Testis (tissue), 3 donors: ENCODE results near the gene CHCHD3. TPM values are rescaled to one million over a fixed set of nuclear protein-coding genes. Genes with fewer than 3 reads are reported as not detected.
"Not testable (repeated sequence)": the region's sequence is repeated elsewhere in the genome, so short reads cannot be mapped to it uniquely, and the experiment has no call there.

Source experiments
- DNase-seq: peaks from one replicate; pipeline ENCODE4 v3.0.0-alpha.2; 2019
- H3K27ac ChIP-seq, 2 donors: fragments of 200-600 bp; sonication (generic); one replicate each; pipeline ENCODE4 v1.5.1; 2019
- H3K27me3 ChIP-seq: fragments of 200-600 bp; sonication (generic); one replicate; pipeline ENCODE4 v1.5.1; 2019
- H3K36me3 ChIP-seq: fragments of 200-600 bp; sonication (generic); one replicate; pipeline ENCODE4 v1.5.1; 2017; ENCODE audit warnings: low read depth; ENCODE audit errors: missing control alignments
- H3K4me1 ChIP-seq: fragments of 200-600 bp; sonication (generic); one replicate; pipeline ENCODE4 v1.5.1; 2019
- H3K4me3 ChIP-seq, 2 donors: fragments of 200-600 bp; sonication (generic); one replicate each; pipeline ENCODE4 v1.5.1; 2017 to 2019
- H3K9me3 ChIP-seq: fragments of 200-600 bp; sonication (generic); one replicate; pipeline ENCODE4 v1.5.1; 2017
- POLR2A ChIP-seq: fragments of 450-650 bp; IDR thresholded peaks from one replicate; pipeline ENCODE4 v1.6.1; 2017; ENCODE audit warnings: antibody characterized with exemption, mild to moderate bottlenecking, moderate library complexity
- WGBS, 2 donors: methylation state at CpG; one replicate each; pipeline ENCODE4 v1.1.5; 2018; 5-methylcytosine and 5-hydroxymethylcytosine counted together
- intact Hi-C: fragments of 100-400 bp; cut with DNase I; formaldehyde crosslinking; loops from one replicate; pipeline ENCODE4 v1.15.1; 2023; ENCODE audit warnings: low total_unique reads
- polyA plus RNA-seq: library from polyadenylated mRNA; stranded (reverse); fragments of 350-450 nt; fragmentation: Illumina TruSeq; extraction: RNeasy Lipid Tissue Mini Kit (QIAGEN cat#74804); gene quantifications from one replicate; pipeline ENCODE4 v1.2.3, GENCODE V29; 2014; ENCODE audit warnings: low read depth, low replicate concordance; ENCODE audit not compliant: insufficient read depth
- total RNA-seq, 2 donors: library from RNA; depleted of rRNA; stranded (reverse); fragments of >200 nt; gene quantifications; one replicate each; pipeline ENCODE4 v1.2.3, GENCODE V29; 2016
- TF ChIP-seq, protein P1 (sequence below), 3 experiments: fragments of 450-650 bp in 2 of 3; fragments of 200-600 bp in 1 of 3; sonication (generic) in 1 of 3; IDR thresholded peaks; one replicate each; pipeline ENCODE4 v1.5.1; 2016 to 2019; ENCODE audit warnings: antibody characterized with exemption in 3 of 3, mild to moderate bottlenecking in 2 of 3, moderate library complexity in 1 of 3

The CHCHD3 gene
- total and polyA plus RNA-seq, 3 donors from 2014 or later: 44.0 to 53.0 (median 47.9) TPM

DNA sequence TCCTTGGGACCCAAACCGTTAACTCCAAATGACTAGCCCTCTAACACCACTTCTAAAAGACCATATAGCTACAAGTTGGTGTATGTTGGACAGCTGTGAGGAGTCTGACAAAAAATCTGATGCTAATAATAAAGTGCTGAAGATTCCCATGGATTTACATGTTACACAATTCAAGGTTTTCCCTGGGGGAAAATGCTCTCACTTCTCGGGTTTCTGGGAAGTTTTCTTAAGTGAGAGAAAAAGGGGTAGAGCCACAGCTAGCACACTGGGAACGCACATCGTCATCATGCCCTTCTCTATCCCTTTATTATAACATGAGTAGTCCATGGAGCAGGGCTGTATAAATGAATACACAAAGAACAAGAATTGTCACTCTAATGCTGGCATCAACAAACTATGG, 162.1 kb downstream of the CHCHD3 start:
- no peak for DNase-seq
- no peak for TF ChIP-seq POLR2A
- TF ChIP-seq, protein P1, sequence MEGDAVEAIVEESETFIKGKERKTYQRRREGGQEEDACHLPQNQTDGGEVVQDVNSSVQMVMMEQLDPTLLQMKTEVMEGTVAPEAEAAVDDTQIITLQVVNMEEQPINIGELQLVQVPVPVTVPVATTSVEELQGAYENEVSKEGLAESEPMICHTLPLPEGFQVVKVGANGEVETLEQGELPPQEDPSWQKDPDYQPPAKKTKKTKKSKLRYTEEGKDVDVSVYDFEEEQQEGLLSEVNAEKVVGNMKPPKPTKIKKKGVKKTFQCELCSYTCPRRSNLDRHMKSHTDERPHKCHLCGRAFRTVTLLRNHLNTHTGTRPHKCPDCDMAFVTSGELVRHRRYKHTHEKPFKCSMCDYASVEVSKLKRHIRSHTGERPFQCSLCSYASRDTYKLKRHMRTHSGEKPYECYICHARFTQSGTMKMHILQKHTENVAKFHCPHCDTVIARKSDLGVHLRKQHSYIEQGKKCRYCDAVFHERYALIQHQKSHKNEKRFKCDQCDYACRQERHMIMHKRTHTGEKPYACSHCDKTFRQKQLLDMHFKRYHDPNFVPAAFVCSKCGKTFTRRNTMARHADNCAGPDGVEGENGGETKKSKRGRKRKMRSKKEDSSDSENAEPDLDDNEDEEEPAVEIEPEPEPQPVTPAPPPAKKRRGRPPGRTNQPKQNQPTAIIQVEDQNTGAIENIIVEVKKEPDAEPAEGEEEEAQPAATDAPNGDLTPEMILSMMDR (IDR thresholded peaks at IDR 0.05): no peak
- no peak overlapping the region for H3K27ac ChIP-seq
- no peaks in the 10 kb centered on the region for H3K4me1 ChIP-seq
- no peaks in the 10 kb centered on the region for H3K36me3 ChIP-seq
- 88 to 94% methylated on average over 4 of the region's 4 CpGs for WGBS, 2 donors
- no peak overlapping the region for H3K4me3 ChIP-seq
- intact Hi-C loops: no loop called here
- no peaks in the 10 kb centered on the region for H3K27me3 ChIP-seq
- H3K9me3 ChIP-seq: no peaks in the 10 kb centered on the region

DNA sequence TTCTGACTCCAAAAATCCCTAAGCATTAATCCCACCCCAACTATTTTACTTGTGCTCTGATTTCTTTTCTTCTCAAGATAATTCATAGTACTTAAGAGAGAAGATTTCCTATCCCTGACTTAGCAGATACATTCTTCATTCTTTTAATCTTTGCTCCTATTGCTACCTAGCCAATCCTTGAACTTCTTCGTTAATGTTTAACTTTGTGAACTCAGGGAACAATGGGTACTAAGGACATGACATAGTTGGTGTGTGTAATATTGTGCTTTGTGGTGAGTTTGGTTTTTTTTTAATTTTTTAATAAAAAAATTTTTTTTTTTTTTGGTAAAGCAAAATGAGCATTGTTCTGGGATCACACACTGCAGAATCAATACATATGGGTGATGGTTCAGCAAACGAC, 166.2 kb downstream of the CHCHD3 start:
- no peak for DNase-seq
- no peaks in the 10 kb centered on the region for H3K9me3 ChIP-seq
- 60 to 66% methylated on average over 2 of the region's 2 CpGs for WGBS, 2 donors
- TF ChIP-seq, protein P1 (IDR thresholded peaks at IDR 0.05): no peak
- no peak for TF ChIP-seq POLR2A
- H3K4me3 ChIP-seq: no peak overlapping the region
- intact Hi-C loops: no loop called here
- H3K4me1 ChIP-seq: no peaks in the 10 kb centered on the region
- no peaks in the 10 kb centered on the region for H3K27me3 ChIP-seq
- no peaks in the 10 kb centered on the region for H3K36me3 ChIP-seq
- H3K27ac ChIP-seq: no peak overlapping the region

DNA sequence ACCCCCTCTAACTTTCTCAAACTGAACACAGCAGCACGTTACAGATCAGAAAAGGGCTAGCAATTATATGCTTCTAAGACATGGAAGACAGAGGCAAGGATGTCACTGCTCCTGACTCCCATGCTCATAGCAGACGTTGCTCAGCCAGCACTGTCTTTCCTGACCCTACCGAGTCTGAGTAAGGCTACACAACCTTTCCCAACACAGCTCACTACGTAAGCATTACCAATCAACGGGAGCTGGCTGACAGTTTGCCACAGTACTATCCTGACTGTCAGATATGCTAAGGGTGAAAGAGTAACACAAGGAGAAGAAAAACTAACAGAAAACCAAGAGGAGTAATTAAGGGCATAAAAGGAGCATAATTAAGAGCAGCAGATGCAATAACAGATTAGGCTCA, 171.2 kb downstream of the CHCHD3 start:
- TF ChIP-seq, protein P1 (IDR thresholded peaks at IDR 0.05): no peak
- no peak for TF ChIP-seq POLR2A
- H3K9me3 ChIP-seq: no peaks in the 10 kb centered on the region
- H3K4me3 ChIP-seq: no peak overlapping the region
- intact Hi-C loops: no loop called here
- 91 to 93% methylated on average over 5 of the region's 5 CpGs for WGBS, 2 donors
- no peaks in the 10 kb centered on the region for H3K36me3 ChIP-seq
- no peak overlapping the region for H3K27ac ChIP-seq
- no peaks in the 10 kb centered on the region for H3K27me3 ChIP-seq
- no peak for DNase-seq
- no peaks in the 10 kb centered on the region for H3K4me1 ChIP-seq

DNA sequence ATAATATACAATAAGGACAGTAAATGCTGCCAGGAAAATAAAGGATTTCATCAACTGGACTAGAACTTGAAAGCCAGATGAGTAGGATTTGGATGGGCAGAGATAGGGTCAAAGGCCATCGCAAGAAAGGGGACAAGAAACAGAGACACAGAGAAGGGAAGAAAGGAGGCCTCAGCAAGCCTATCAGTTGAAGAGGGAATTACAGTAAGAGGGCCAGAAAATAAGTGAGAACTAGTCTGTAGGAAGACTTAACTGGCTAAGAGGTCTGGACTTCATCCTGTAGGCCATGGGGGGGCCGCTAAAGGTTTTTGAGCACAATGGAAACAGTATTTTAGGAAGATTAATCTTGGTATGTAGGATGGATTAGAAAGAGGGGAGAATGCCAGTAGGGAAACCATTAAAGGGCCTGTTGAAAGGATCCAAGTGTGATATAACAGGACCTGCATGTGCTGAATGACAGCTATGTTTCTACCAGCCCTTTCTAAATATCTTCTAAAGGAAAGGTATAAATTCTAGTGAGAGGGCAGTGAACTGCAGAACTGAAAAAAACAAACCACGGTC, 174.4 kb downstream of the CHCHD3 start:
- Histone ChIP-seq H3K4me1 (no peaks in the 10 kb centered on the region), H3K27me3 (no peaks in the 10 kb centered on the region), H3K9me3 (no peaks in the 10 kb centered on the region), H3K27ac (no peak overlapping the region), H3K36me3 (no peaks in the 10 kb centered on the region), H3K4me3 (no peak overlapping the region)
- DNase-seq: no peak
- no peak for TF ChIP-seq POLR2A
- TF ChIP-seq, protein P1 (IDR thresholded peaks at IDR 0.05): no peak
- intact Hi-C loops: no loop called here
- 91 to 93% methylated on average over 3 of the region's 3 CpGs for WGBS, 2 donors

DNA sequence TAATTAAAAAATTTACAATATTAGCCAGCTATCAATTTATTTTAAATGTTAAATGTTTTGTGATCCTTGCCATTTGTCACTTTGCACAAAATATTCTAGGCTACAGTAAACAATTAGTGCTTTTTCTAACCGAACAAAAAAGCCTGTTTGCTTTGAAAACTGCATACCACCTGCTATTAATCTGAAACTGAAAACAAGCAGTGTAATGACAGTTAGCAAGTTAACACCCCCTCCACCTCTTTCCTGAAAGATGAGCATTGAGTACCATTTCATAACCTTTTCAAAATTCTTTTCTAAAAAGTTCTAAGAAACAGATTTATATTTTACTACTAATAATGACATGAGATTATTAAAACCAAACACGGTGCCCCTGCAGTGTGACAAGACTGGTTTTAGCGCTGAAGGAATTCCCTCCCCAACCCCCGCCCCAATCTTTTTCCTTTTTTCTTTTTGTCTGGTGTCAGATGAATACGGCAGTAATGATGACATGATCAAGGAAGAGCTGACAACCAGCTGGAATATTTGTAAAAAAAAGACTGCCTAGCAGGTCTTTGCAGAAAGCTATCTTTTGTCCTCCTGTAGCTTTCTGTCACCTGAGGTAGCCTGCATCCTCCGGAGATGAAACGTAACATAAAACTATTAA, 175.6 kb downstream of the CHCHD3 start:
- Histone ChIP-seq H3K27me3 (no peaks in the 10 kb centered on the region), H3K27ac (no peak overlapping the region), H3K36me3 (no peaks in the 10 kb centered on the region), H3K4me1 (no peaks in the 10 kb centered on the region), H3K9me3 (no peaks in the 10 kb centered on the region), H3K4me3 (no peak overlapping the region)
- no peak for DNase-seq
- no peak for TF ChIP-seq POLR2A
- TF ChIP-seq, protein P1 (IDR thresholded peaks at IDR 0.05): no peak
- intact Hi-C loops: no loop called here
- 79 to 82% methylated on average over 7 of the region's 7 CpGs for WGBS, 2 donors

DNA sequence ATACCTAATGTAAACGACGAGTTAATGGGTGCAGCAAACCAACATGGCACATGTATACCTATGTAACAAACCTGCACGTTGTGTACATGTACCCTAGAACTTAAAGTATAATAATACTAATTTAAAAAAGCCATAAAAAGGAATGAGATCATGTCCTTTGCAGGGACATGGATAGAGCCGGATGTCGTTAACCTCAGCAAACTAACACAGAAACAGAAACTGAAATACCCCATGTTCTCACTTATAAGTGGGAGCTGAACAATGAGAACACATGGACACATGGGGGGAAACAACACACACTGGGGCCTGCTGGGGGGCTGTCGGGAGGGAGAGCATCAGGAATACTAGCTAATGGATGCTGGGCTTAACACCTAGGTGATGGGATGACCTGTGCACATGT, 176.8 kb downstream of the CHCHD3 start:
- H3K36me3 ChIP-seq, H3K27me3 ChIP-seq, H3K4me1 ChIP-seq, H3K4me3 ChIP-seq, H3K9me3 ChIP-seq, H3K27ac ChIP-seq, DNase-seq, intact Hi-C loops: not testable (repeated sequence)
- WGBS, 2 donors: 91 to 94% methylated on average over 6 of the region's 6 CpGs
